Mesenchymal stem cell (in vitro differentiated cells and primary cell): ENCODE results near the gene ASPDH.

Experiments used
- DNase-seq: peaks from one replicate; pipeline ENCODE4 v3.0.0-alpha.2; 2013
- H2AFZ ChIP-seq: one replicate; pipeline ENCODE4 v1.6.1; 2013; ENCODE audit warnings: low read depth, mild to moderate bottlenecking, control low read depth, inconsistent platforms, low read length, moderate library complexity
- H2AK5ac ChIP-seq: 2 replicates; pipeline ENCODE4 v1.6.1; 2013; ENCODE audit warnings: low read length, moderate library complexity, mild to moderate bottlenecking, inconsistent platforms; ENCODE audit not compliant: severe bottlenecking
- H2BK120ac ChIP-seq: one replicate; pipeline ENCODE4 v1.6.1; 2013; ENCODE audit warnings: low read depth, mild to moderate bottlenecking, inconsistent platforms, low read length, moderate library complexity
- H2BK12ac ChIP-seq, 2 experiments: one replicate each; pipeline ENCODE4 v1.6.1; 2013; ENCODE audit warnings: inconsistent platforms in 2 of 2, low read length in 2 of 2, mild to moderate bottlenecking in 2 of 2, moderate library complexity in 2 of 2, control low read depth in 1 of 2
- H2BK15ac ChIP-seq: one replicate; pipeline ENCODE4 v1.6.1; 2013; ENCODE audit warnings: mild to moderate bottlenecking, low read depth, inconsistent platforms; ENCODE audit not compliant: poor library complexity, severe bottlenecking
- H2BK5ac ChIP-seq: 2 replicates; pipeline ENCODE4 v1.6.1; 2013; ENCODE audit warnings: low read depth, mild to moderate bottlenecking, low read length, control low read depth, inconsistent platforms; ENCODE audit not compliant: poor library complexity, severe bottlenecking
- H3K14ac ChIP-seq, 2 experiments: one replicate each; pipeline ENCODE4 v1.6.1; 2013; ENCODE audit warnings: inconsistent platforms in 2 of 2, low read length in 2 of 2, control low read depth in 1 of 2, mild to moderate bottlenecking in 1 of 2, moderate library complexity in 1 of 2
- H3K18ac ChIP-seq, 2 experiments: one replicate each; pipeline ENCODE4 v1.6.1; 2013; ENCODE audit warnings: inconsistent platforms in 2 of 2, low read length in 2 of 2, control low read depth in 1 of 2, low read depth in 1 of 2, mild to moderate bottlenecking in 1 of 2
- H3K23ac ChIP-seq, 2 experiments: one replicate each; pipeline ENCODE4 v1.6.1; 2013; ENCODE audit warnings: inconsistent platforms in 2 of 2, low read length in 2 of 2, mild to moderate bottlenecking in 2 of 2, moderate library complexity in 2 of 2, control low read depth in 1 of 2
- H3K27ac ChIP-seq: 2 replicates; pipeline ENCODE4 v1.5.1; 2013; ENCODE audit warnings: mild to moderate bottlenecking, moderate library complexity, low read length, control low read depth, inconsistent platforms; ENCODE audit not compliant: poor library complexity, severe bottlenecking
- H3K27me3 ChIP-seq, 2 experiments: 2 replicates each; pipeline versions ENCODE4 v1.6.1 to v1.7.0; 2013; ENCODE audit warnings: low read length in 2 of 2, mild to moderate bottlenecking in 2 of 2, moderate library complexity in 2 of 2, control low read depth in 1 of 2, inconsistent platforms in 1 of 2; ENCODE audit not compliant: control insufficient read depth in 1 of 2, insufficient read depth in 1 of 2
- H3K36me3 ChIP-seq, 2 experiments: 2 replicates each; pipeline versions ENCODE4 v1.6.1 to v1.7.0; 2013; ENCODE audit warnings: low read length in 2 of 2, control low read depth in 1 of 2, inconsistent platforms in 1 of 2, low read depth in 1 of 2, mild to moderate bottlenecking in 1 of 2; ENCODE audit not compliant: insufficient read depth in 2 of 2, control insufficient read depth in 1 of 2
- H3K4ac ChIP-seq, 2 experiments: one replicate each; pipeline ENCODE4 v1.6.1; 2013; ENCODE audit warnings: inconsistent platforms in 2 of 2, low read length in 2 of 2, mild to moderate bottlenecking in 2 of 2, moderate library complexity in 2 of 2, control low read depth in 1 of 2, low read depth in 1 of 2
- H3K4me1 ChIP-seq: 2 replicates; pipeline ENCODE4 v1.6.1; 2013; ENCODE audit warnings: low read depth, low read length, control low read depth; ENCODE audit not compliant: control insufficient read depth, insufficient read depth
- H3K4me2 ChIP-seq: 2 replicates; pipeline ENCODE4 v1.6.1; 2013; ENCODE audit warnings: low read length, mild to moderate bottlenecking, inconsistent platforms; ENCODE audit not compliant: poor library complexity, severe bottlenecking
- H3K4me3 ChIP-seq, 2 experiments: 2 replicates each; pipeline versions ENCODE4 v1.5.1 to v1.7.0; 2013; ENCODE audit warnings: low read length in 2 of 2, mild to moderate bottlenecking in 2 of 2, control low read depth in 1 of 2, low read depth in 1 of 2; ENCODE audit not compliant: insufficient read depth in 1 of 2
- H3K79me1 ChIP-seq: replicated peaks from 2 replicates; pipeline ENCODE4 v1.6.1; 2013; ENCODE audit warnings: mild to moderate bottlenecking, control low read depth, low read length, inconsistent platforms; ENCODE audit not compliant: poor library complexity, severe bottlenecking
- H3K9ac ChIP-seq: 2 replicates; pipeline ENCODE4 v1.7.0; 2013; ENCODE audit warnings: mild to moderate bottlenecking, low read length, moderate library complexity
- H3K9me3 ChIP-seq: 2 replicates; pipeline ENCODE4 v1.7.0; 2013; ENCODE audit warnings: mild to moderate bottlenecking, low read length; ENCODE audit not compliant: control insufficient read depth
- H4K8ac ChIP-seq: one replicate; pipeline ENCODE4 v1.6.1; 2013; ENCODE audit warnings: inconsistent platforms, mild to moderate bottlenecking, low read length, moderate library complexity
- H4K91ac ChIP-seq: one replicate; pipeline ENCODE4 v1.6.1; 2013; ENCODE audit warnings: mild to moderate bottlenecking, low read length, inconsistent platforms
- WGBS: methylation state at CpG from one replicate; pipeline ENCODE4 v1.1.7; 2013; ENCODE audit warnings: mixed read lengths; 5-methylcytosine and 5-hydroxymethylcytosine counted together

ASPDH gene

DNA sequence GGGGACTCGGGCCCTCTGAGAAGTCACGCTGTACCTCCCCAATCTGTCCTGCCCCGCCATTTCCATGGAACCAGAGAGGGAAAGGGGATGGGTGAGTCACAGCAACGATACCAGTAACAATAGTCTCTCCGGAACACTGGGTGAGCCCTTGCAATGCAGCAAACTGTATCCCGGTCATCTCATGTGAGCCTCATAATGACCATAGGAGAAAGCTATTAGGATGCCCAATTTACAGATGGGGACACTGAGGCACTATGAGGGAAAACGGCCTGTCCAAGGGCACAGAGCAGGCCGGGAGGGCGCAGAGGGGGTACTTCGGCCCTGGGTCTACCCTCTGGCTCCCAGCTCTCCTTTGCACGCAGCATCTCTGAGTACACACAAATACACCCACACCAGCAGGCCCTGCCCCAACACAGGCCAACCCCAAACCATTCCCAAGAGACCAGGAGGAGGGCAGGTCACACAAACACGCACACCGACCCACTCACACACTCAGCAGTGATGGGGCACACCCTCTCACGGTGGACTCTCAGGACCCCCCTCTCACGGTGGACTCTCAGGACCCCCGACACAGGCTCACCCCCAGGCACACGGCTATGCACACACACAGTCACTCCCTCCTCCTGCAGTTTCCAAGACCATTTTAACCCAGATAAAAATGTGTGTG is 36.3 kb upstream of the ASPDH start:
- Histone ChIP-seq H2BK5ac (no peak overlapping the region), H4K8ac (no peak overlapping the region), H3K79me1 (no peaks in the 10 kb centered on the region), H3K23ac (no peak overlapping the region), H4K91ac (no peak overlapping the region), H2AK5ac (no peak overlapping the region), H2BK12ac (no peak overlapping the region), H3K4me3 (no peak overlapping the region), H2BK15ac (no peak overlapping the region), H3K36me3 (no peaks in the 10 kb centered on the region), H3K27ac (no peak overlapping the region), H3K9me3 (no peaks in the 10 kb centered on the region), H2AFZ (no peak overlapping the region), H3K27me3 (peaks cover 0 to 46% of the 10 kb centered on the region in 2 experiments), H3K4me2 (no peak overlapping the region), H3K4ac (no peak overlapping the region), H3K14ac (no peak overlapping the region), H2BK120ac (no peak overlapping the region), H3K18ac (no peak overlapping the region), H3K4me1 (no peaks in the 10 kb centered on the region), H3K9ac (no peak overlapping the region)
- WGBS: 77% methylated on average over 16 of the region's 17 CpGs
- DNase-seq: no peak

DNA sequence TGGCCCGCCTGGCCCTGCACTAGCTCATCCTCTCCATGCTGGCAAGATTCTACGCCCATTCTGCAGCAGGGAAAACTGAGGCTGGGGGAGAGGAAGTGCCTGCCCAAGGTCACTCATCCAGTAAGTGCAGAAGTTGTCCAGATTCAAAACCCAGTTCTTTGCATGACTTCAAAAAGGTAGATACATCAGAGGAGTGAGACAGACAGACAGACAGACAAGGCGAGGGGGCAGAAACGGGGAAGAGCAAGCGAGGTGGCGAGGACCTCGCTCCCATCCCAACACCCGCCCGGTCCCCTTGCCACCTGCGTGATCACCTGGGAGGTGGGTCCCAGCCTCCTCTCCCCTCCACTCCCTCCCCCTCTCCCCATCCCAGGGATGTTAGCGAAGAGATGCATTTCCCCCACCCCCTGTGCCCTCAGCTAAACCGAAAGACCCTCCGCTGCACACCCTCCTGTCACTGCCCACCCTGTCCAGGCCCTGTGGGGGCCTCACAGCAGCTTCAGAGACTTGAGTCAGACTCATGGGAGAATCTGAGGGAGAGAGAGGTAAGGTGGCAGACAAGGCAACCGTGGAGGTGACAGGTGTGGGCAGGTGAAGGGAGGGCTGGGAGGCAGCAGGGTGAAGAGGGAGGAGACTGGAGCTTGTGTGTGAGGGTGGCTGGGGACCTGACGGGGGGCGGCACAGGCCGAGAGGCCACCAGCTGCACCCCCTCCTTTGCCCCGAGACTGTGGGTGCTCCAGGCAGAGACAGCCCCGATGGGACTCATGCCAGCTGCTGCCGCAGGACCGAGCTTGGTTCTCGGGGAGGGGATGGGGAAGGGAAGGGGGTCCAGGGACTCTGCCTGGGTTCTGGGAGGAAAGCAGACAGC is 35.6 kb upstream of the ASPDH start:
- no peak overlapping the region for H2AFZ ChIP-seq
- no peak overlapping the region for H3K4ac ChIP-seq
- H2BK12ac ChIP-seq: no peak overlapping the region
- no peak overlapping the region for H2BK120ac ChIP-seq
- no peak overlapping the region for H3K23ac ChIP-seq
- H3K18ac ChIP-seq: no peak overlapping the region
- H2BK15ac ChIP-seq: no peak overlapping the region
- peaks cover 0 to 39% of the 10 kb centered on the region in 2 experiments for H3K27me3 ChIP-seq
- no peak overlapping the region for H4K8ac ChIP-seq
- H3K4me1 ChIP-seq: no peaks in the 10 kb centered on the region
- no peak overlapping the region for H3K9ac ChIP-seq
- H3K4me3 ChIP-seq: no peak overlapping the region
- H3K4me2 ChIP-seq: no peak overlapping the region
- H3K27ac ChIP-seq: no peak overlapping the region
- no peak overlapping the region for H3K14ac ChIP-seq
- H3K9me3 ChIP-seq: no peaks in the 10 kb centered on the region
- H3K79me1 ChIP-seq: no peaks in the 10 kb centered on the region
- H2AK5ac ChIP-seq: no peak overlapping the region
- whole genome bisulfite sequencing: 85% methylated on average over 21 of the region's 22 CpGs
- no peaks in the 10 kb centered on the region for H3K36me3 ChIP-seq
- H4K91ac ChIP-seq: no peak overlapping the region
- no peak overlapping the region for H2BK5ac ChIP-seq
- DNase-seq: no peak

DNA sequence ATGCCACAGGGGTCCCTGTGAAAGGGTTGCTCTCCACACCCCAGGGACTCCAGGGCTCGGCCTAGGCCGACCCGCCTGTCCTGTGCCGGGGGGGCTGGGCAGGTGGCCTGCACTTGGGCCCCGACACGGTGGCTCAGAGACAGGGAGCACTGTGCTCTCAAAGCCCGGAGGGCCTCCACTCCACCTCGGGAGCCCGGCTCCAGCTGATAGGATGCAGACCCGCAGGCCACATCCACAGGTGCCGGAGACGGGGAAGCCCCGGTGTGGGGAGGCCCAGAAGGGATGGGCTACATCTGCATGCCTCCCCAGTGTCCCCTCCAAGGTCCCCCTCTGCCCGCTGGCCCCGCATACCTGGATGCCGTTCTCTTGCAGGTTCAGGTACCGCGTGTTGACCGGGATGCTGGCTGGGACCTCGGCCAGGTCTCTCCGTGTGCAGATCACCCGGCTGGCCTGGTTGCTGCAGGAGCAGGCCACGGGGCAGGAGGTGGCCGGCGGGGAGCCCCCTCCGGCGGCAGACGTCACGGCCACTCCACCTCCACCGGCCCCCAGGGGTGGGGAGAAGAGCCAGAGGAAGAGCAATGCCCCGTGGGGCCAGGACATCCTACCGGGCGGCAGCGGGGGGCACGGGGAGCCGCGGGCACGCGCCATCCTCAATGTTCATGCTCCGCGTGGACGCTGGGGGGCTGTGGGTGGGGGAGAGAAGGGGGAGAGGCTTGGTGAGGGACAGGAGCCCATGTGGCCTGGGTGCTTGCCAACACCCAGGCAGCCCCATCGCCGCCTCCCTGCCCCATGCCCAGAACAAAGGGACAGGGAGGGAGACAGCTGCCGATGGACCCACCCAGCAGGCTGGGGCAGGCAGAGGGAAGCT is 34.7 kb upstream of the ASPDH start:
- Histone ChIP-seq H3K9ac (no peak overlapping the region), H2BK12ac (no peak overlapping the region), H4K91ac (no peak overlapping the region), H3K27me3 (peaks cover 0 to 33% of the 10 kb centered on the region in 2 experiments), H3K23ac (no peak overlapping the region), H2BK15ac (no peak overlapping the region), H2BK120ac (no peak overlapping the region), H3K79me1 (no peaks in the 10 kb centered on the region), H3K4me3 (no peak overlapping the region), H3K9me3 (no peaks in the 10 kb centered on the region), H3K4me2 (no peak overlapping the region), H3K4me1 (no peaks in the 10 kb centered on the region), H4K8ac (no peak overlapping the region), H2AK5ac (no peak overlapping the region), H3K14ac (no peak overlapping the region), H3K36me3 (no peaks in the 10 kb centered on the region), H3K27ac (no peak overlapping the region), H2AFZ (no peak overlapping the region), H3K18ac (no peak overlapping the region), H3K4ac (no peak overlapping the region), H2BK5ac (no peak overlapping the region)
- no peak for DNase-seq
- WGBS: 89% methylated on average over 42 of the region's 45 CpGs
